HepG2 (cell line): ENCODE data around the gene ELANE. TPM values are rescaled to one million over a fixed set of nuclear protein-coding genes. Genes with fewer than 3 reads are reported as not detected.

Experiments
- ATAC-seq: fragments of 200-7000 bp; cut with Tn5 transposase; 3 replicates; pipeline ENCODE4 v1.9.1; 2020; ENCODE audit warnings: mild to moderate bottlenecking, moderate library complexity
- BruUV-seq: library from RNA; stranded (reverse); fragments of 400-500 nt; replicated peaks from 2 replicates; lab custom pipeline; 2021; lab: Mats Ljungman, UMichigan
- CTCF ChIA-PET: fragments of 300-600 bp; formaldehyde crosslinking; extraction: SDS; loops from one replicate; lab custom pipeline; 2021; ENCODE audit warnings: low total read pairs, inconsistent platforms, low intra/inter-chr PET ratio; lab: Yijun Ruan, JAX
- POLR2A ChIA-PET: fragments of 350-600 bp; sonication (Branson Sonifier 250); formaldehyde crosslinking; loops from one replicate; lab custom pipeline; 2020; ENCODE audit warnings: antibody characterized with exemption, inconsistent platforms; lab: Yijun Ruan, JAX
- DNase-seq: peaks from one replicate; pipeline ENCODE4 v3.0.0-alpha.2; 2015; ENCODE audit warnings: low spot score
- FAIRE-seq: peaks from 3 replicates; lab custom pipeline; 2011; peaks lifted over from hg19 to GRCh38; lab: Jason Lieb, UNC
- H2AFZ ChIP-seq: one replicate; pipeline ENCODE4 v1.6.1; 2011; ENCODE audit warnings: low read length, inconsistent platforms
- H3K27ac ChIP-seq: fragments of 300-600 bp; 3 replicates; pipeline ENCODE4 v1.8.0; 2011; ENCODE audit warnings: mixed run types, mild to moderate bottlenecking, mixed read lengths, low read length, inconsistent platforms; ENCODE audit not compliant: insufficient read depth; ENCODE audit errors: extremely low read length
- H3K27me3 ChIP-seq, 2 experiments: fragments of 200-600 bp in 1 of 2; 2 replicates in 1 of 2; 3 replicates in 1 of 2; pipeline versions ENCODE4 v1.6.0 to v1.8.0; 2011; ENCODE audit warnings: low read length in 2 of 2, mild to moderate bottlenecking in 2 of 2, moderate library complexity in 2 of 2, inconsistent platforms in 1 of 2; ENCODE audit not compliant: insufficient read depth in 2 of 2, control insufficient read depth in 1 of 2
- H3K36me3 ChIP-seq, 2 experiments: fragments of 200-600 bp in 1 of 2; replicated peaks in 1 of 2; 2 replicates in 1 of 2; 3 replicates in 1 of 2; pipeline versions ENCODE4 v1.5.1 to v1.8.0; 2011; ENCODE audit warnings: low read length in 2 of 2, inconsistent platforms in 1 of 2; ENCODE audit not compliant: insufficient read depth in 2 of 2, control insufficient read depth in 1 of 2
- H3K4me1 ChIP-seq: 2 replicates; pipeline ENCODE4 v1.5.1; 2012; ENCODE audit warnings: low read length, inconsistent platforms; ENCODE audit not compliant: insufficient read depth
- H3K4me2 ChIP-seq: 2 replicates; pipeline ENCODE4 v1.6.0; 2011; ENCODE audit warnings: low read depth, low read length, inconsistent platforms
- H3K4me3 ChIP-seq, 3 experiments: fragments of 200-600 bp in 1 of 3; sonication (generic), shearing (Covaris generic) in 1 of 3; replicated peaks in 1 of 3; 2 replicates each; pipeline ENCODE4 v1.5.1; 2011 to 2016; ENCODE audit warnings: low read length in 3 of 3, inconsistent platforms in 2 of 3, low read depth in 2 of 3, mild to moderate bottlenecking in 2 of 3, control low read depth in 1 of 3, mixed read lengths in 1 of 3; ENCODE audit not compliant: insufficient read depth in 1 of 3
- H3K79me2 ChIP-seq: one replicate; pipeline ENCODE4 v1.6.1; 2011; ENCODE audit warnings: low read length, inconsistent platforms; ENCODE audit not compliant: insufficient read depth
- H3K9ac ChIP-seq: 2 replicates; pipeline ENCODE4 v1.6.0; 2011; ENCODE audit warnings: mild to moderate bottlenecking, low read depth, low read length, inconsistent platforms; ENCODE audit not compliant: insufficient read depth
- H3K9me3 ChIP-seq: 2 replicates; pipeline ENCODE4 v1.5.1; 2012; ENCODE audit warnings: mild to moderate bottlenecking, low read length
- H4K20me1 ChIP-seq: 2 replicates; pipeline ENCODE4 v1.6.0; 2011; ENCODE audit warnings: inconsistent platforms, mild to moderate bottlenecking, low read length, moderate library complexity; ENCODE audit not compliant: insufficient read depth
- CAMTA2 ChIP-seq: sonication (generic); formaldehyde crosslinking; IDR thresholded peaks from 2 replicates; pipeline ENCODE4 v1.4.0; 2020; ENCODE audit warnings: mild to moderate bottlenecking, missing genetic modification reagents, borderline replicate concordance
- ETV5 ChIP-seq: IDR thresholded peaks from 2 replicates; pipeline ENCODE4 v1.6.1; 2018; ENCODE audit warnings: missing biosample characterization, missing genetic modification reagents, inconsistent platforms, borderline replicate concordance
- KLF9 ChIP-seq: IDR thresholded peaks from 2 replicates; pipeline ENCODE4 v1.6.1; 2016; ENCODE audit warnings: low read depth
- MIXL1 ChIP-seq: IDR thresholded peaks from 2 replicates; pipeline ENCODE4 v1.6.1; 2016
- NFYB ChIP-seq: sonication (generic); formaldehyde crosslinking; IDR thresholded peaks from 2 replicates; pipeline ENCODE4 v1.4.0; 2020; ENCODE audit warnings: missing genetic modification reagents
- RFX3 ChIP-seq: IDR thresholded peaks from 2 replicates; pipeline ENCODE4 v1.6.1; 2016; ENCODE audit warnings: missing biosample characterization, missing genetic modification reagents
- SRSF9 ChIP-seq: fragments of 200-400 bp; formaldehyde crosslinking; IDR thresholded peaks from 2 replicates; pipeline ENCODE4 v1.6.1; 2018; ENCODE audit warnings: borderline replicate concordance, mild to moderate bottlenecking, low read depth, low read length; ENCODE audit not compliant: insufficient read depth, poor library complexity, severe bottlenecking
- ZNF12 ChIP-seq: sonication (generic); formaldehyde crosslinking; IDR thresholded peaks from 2 replicates; pipeline ENCODE4 v1.5.0; 2020; ENCODE audit warnings: missing genetic modification reagents
- ZNF337 ChIP-seq: sonication (generic); formaldehyde crosslinking; IDR thresholded peaks from 2 replicates; pipeline ENCODE4 v1.5.1; 2020; ENCODE audit warnings: missing genetic modification reagents, low read depth, mild to moderate bottlenecking, borderline replicate concordance
- WGBS: methylation state at CpG from one replicate; pipeline ENCODE4 v1.1.6; 2017; ENCODE audit warnings: low lambda C conversion rate; 5-methylcytosine and 5-hydroxymethylcytosine counted together
- in situ Hi-C: cut with HindIII; loops from 2 replicates; pipeline ENCODE4 v1.10.0; 2017; ENCODE audit warnings: low pct_unique_long_range_greater_than_20kb; ENCODE audit not compliant: extremely low pct_ligation_motif_present
- intact Hi-C: fragments of 100-400 bp; cut with micrococcal nuclease; formaldehyde crosslinking; loops from one replicate; pipeline ENCODE4 v1.10.0; 2022; ENCODE audit not compliant: unreplicated experiment
- polyA plus RNA-seq, 8 experiments: library from polyadenylated mRNA; depleted of rRNA in 3 of 8; stranded (reverse) in 7 of 8; unstranded in 1 of 8; fragments of >200 nt; fragmentation: Illumina TruSeq in 4 of 8; extraction: Trizol in 4 of 8; gene quantifications; 2 replicates each; pipeline versions ENCODE4 v1.2.1 to v1.2.3, GENCODE V29; 2011 to 2016; ENCODE audit warnings: low read depth in 4 of 8, missing spikeins in 1 of 8, mixed read lengths in 1 of 8; ENCODE audit not compliant: insufficient read depth in 1 of 8
- total RNA-seq, 5 experiments: library from RNA; depleted of rRNA; stranded (reverse); fragments of >200 nt; fragmentation: Illumina TruSeq; extraction: Trizol; gene quantifications; 2 replicates each; pipeline ENCODE4 v1.2.3, GENCODE V29; 2016; ENCODE audit warnings: low read depth in 1 of 5

The ELANE gene
- total and polyA plus RNA-seq, 2 of the 13 experiments (the other 11 are each of a cell fraction or from before 2014, with no cell fraction given) = not detected

- Histone ChIP-seq H3K4me3 (no peak overlapping the region), H3K79me2 (peaks cover 13% of the 10 kb centered on the region), H4K20me1 (peaks cover 45% of the 10 kb centered on the region), H3K4me2 (no peak overlapping the region), H2AFZ (no peak overlapping the region), H3K9me3 (no peaks in the 10 kb centered on the region), H3K9ac (no peak overlapping the region), H3K27me3 (no peaks in the 10 kb centered on the region), H3K36me3 (peaks cover 28 to 52% of the 10 kb centered on the region in 2 experiments; a peak in 4 of 5 replicates), H3K4me1 (no peaks in the 10 kb centered on the region), H3K27ac (no peak overlapping the region)
- no peak for FAIRE-seq
- TF ChIP-seq SRSF9 = no peak
- no peak for TF ChIP-seq RFX3 (CRISPR knock-in tag)
- TF ChIP-seq MIXL1 = no peak
- TF ChIP-seq ZNF337 (CRISPR knock-in tag) = no peak
- TF ChIP-seq NFYB = no peak
- no peak for TF ChIP-seq KLF9 (CRISPR knock-in tag)
- no peak for TF ChIP-seq CAMTA2 (CRISPR knock-in tag)
- no peak for TF ChIP-seq ETV5 (CRISPR knock-in tag)
- TF ChIP-seq ZNF12 (CRISPR knock-in tag) = no peak
- no peak for DNase-seq
- in situ Hi-C loops (no loop called here), intact Hi-C loops (no loop called here)
- TSS peak; percentile 55 for BruUV-seq
- WGBS = 95% methylated on average over 20 of the region's 20 CpGs
- CTCF ChIA-PET = no interaction called here
- ATAC-seq = no peak
- POLR2A ChIA-PET = no interaction called here
Measured at GRCh38 chr19:811506-812048, 40.5 kb upstream of the ELANE start.
